Smooth muscle cell of the brain vasculature (primary cell): ENCODE data around the gene ELOVL6.

Experiments
- DNase-seq: peaks from one replicate; pipeline ENCODE4 v3.0.0-alpha.2; 2012; ENCODE audit warnings: low read depth, low spot score

ELOVL6 gene

GRCh38 chr4:110032603-110033002 is 165.8 kb downstream of the ELOVL6 start:
- DNase-seq, result no peak

GRCh38 chr4:110025718-110026117 is 172.7 kb downstream of the ELOVL6 start:
- no peak for DNase-seq

GRCh38 chr4:110025056-110025455 is 173.4 kb downstream of the ELOVL6 start:
- no peak for DNase-seq

GRCh38 chr4:110022457-110022856 is 176.0 kb downstream of the ELOVL6 start:
- no peak for DNase-seq

- no peak for DNase-seq
Measured at GRCh38 chr4:110020646-110021443, 177.6 kb downstream of the ELOVL6 start.

GRCh38 chr4:110020139-110020538 is 178.3 kb downstream of the ELOVL6 start:
- no peak for DNase-seq

GRCh38 chr4:110019153-110019552 is 179.3 kb downstream of the ELOVL6 start:
- no peak for DNase-seq

GRCh38 chr4:110014233-110014632 is 184.2 kb downstream of the ELOVL6 start:
- DNase-seq, result no peak

- DNase-seq, result no peak
Measured at GRCh38 chr4:110012917-110013316, 185.5 kb downstream of the ELOVL6 start.

- DNase-seq, result no peak
Measured at GRCh38 chr4:110010797-110011196, 187.6 kb downstream of the ELOVL6 start.

- no peak for DNase-seq
Measured at GRCh38 chr4:110009550-110009949, 188.9 kb downstream of the ELOVL6 start.

- no peak for DNase-seq
Measured at GRCh38 chr4:110008540-110008939, 189.9 kb downstream of the ELOVL6 start.

- no peak for DNase-seq
Measured at GRCh38 chr4:110007217-110007616, 191.2 kb downstream of the ELOVL6 start.

GRCh38 chr4:110005461-110006056 is 192.9 kb downstream of the ELOVL6 start:
- DNase-seq, result peak; percentile 45

GRCh38 chr4:110004556-110004955 is 193.9 kb downstream of the ELOVL6 start:
- DNase-seq, result no peak

- no peak for DNase-seq
Measured at GRCh38 chr4:110003401-110004187, 194.8 kb downstream of the ELOVL6 start.

GRCh38 chr4:110002326-110002725 is 196.1 kb downstream of the ELOVL6 start:
- no peak for DNase-seq

- no peak for DNase-seq
Measured at GRCh38 chr4:109999585-109999912, 198.9 kb downstream of the ELOVL6 start.

- peak; percentile 31 for DNase-seq
Measured at GRCh38 chr4:109998867-109999584, 199.4 kb downstream of the ELOVL6 start.

- DNase-seq, result no peak
Measured at GRCh38 chr4:109996526-109996925, 201.9 kb downstream of the ELOVL6 start.
